ENCODE results near the gene MERTK.

DNA sequence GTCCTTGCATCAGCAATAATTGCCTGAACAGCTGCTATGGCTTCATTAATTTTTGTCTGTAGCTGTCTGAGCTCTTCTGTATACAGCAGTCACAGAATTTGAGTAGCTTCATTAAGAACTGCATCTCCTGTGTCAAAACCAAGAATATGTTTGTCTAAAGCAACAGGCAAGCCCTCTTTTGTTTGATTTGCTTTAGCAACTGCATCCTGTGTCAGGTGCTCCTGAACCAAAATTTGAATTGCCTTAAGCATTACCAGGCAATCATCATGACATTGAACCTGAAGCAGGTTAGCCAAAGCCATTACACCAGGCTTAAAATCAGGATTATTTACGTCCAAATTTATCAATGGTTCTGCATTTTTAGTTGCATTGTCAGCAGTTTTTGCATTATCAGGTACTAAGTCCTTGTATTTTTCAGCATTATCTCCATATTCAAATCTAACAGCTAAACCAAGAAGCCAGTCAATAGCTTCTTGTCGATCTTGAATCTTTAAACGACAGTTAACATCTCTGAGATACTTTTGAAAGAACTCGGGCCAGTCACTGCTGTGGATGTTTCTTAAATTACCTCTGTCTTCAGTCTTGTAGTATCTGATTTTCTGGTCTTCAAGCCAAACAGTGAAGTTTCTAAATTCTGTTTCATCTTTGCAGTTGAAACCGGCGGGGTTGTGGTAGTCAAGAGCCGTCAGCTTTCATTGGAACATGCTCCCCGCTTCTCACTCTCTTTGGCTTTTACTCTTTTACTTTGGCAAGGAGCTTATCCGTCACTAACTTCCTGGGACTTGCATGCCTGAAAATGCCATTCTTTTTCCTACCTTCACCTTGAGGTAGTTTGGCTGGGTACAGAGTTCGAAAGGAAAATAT is 42.2 kb downstream of the MERTK start:
- TF ChIP-seq CTCF (conservative IDR thresholded peaks at IDR 0.05) (no peak), ZFX (IDR thresholded peaks at IDR 0.05) (no peak)

Data from C4-2B (cell line).